CD14-positive monocyte (primary cell): ENCODE data around the gene SERBP1. TPM values are rescaled to one million over a fixed set of nuclear protein-coding genes. Genes with fewer than 3 reads are reported as not detected.

ENCODE experiments used
- DNase-seq, 3 donors: peaks; one replicate each; pipeline ENCODE4 v3.0.0-alpha.2; 2011 to 2022
- H2AFZ ChIP-seq: 2 replicates; pipeline ENCODE4 v1.6.0; 2012; ENCODE audit warnings: mild to moderate bottlenecking, low read depth, low read length, inconsistent platforms; ENCODE audit not compliant: insufficient read depth, poor library complexity, severe bottlenecking
- H3K27ac ChIP-seq, 2 donors: 1 replicate in 1 of 2; 2 replicates in 1 of 2; pipeline ENCODE4 v1.5.1; 2012 to 2013; ENCODE audit warnings: low read length in 2 of 2, control low read depth in 1 of 2, inconsistent platforms in 1 of 2, low read depth in 1 of 2, mild to moderate bottlenecking in 1 of 2
- H3K27me3 ChIP-seq, 2 donors: one replicate each; pipeline versions ENCODE4 v1.6.0 to v1.6.1; 2011 to 2013; ENCODE audit warnings: low read length in 2 of 2; ENCODE audit not compliant: control insufficient read depth in 2 of 2, insufficient read depth in 2 of 2
- H3K36me3 ChIP-seq, 2 donors: replicated peaks in 1 of 2; 1 replicate in 1 of 2; 2 replicates in 1 of 2; pipeline versions ENCODE4 v1.5.1 to v1.6.1; 2012 to 2013; ENCODE audit warnings: low read length in 2 of 2, control low read depth in 1 of 2, inconsistent platforms in 1 of 2, mild to moderate bottlenecking in 1 of 2; ENCODE audit not compliant: insufficient read depth in 2 of 2, control insufficient read depth in 1 of 2
- H3K4me1 ChIP-seq, 2 donors: 1 replicate in 1 of 2; 2 replicates in 1 of 2; pipeline versions ENCODE4 v1.5.1 to v1.6.1; 2012 to 2013; ENCODE audit warnings: low read length in 2 of 2, control low read depth in 1 of 2, inconsistent platforms in 1 of 2, mild to moderate bottlenecking in 1 of 2, moderate library complexity in 1 of 2; ENCODE audit not compliant: insufficient read depth in 2 of 2, control insufficient read depth in 1 of 2
- H3K4me2 ChIP-seq: replicated peaks from 2 replicates; pipeline ENCODE3; 2012; ENCODE audit warnings: low read length, moderate library complexity, mild to moderate bottlenecking; ENCODE audit not compliant: poor library complexity, severe bottlenecking; ENCODE audit errors: extremely low read depth
- H3K4me3 ChIP-seq, 3 experiments: fragments of 200-600 bp in 1 of 3; sonication (generic) in 1 of 3; replicated peaks in 1 of 3; 1 replicate in 2 of 3; 2 replicates in 1 of 3; pipeline ENCODE4 v1.5.1; 2011 to 2013; ENCODE audit warnings: low read length in 3 of 3, mild to moderate bottlenecking in 3 of 3, control low read depth in 2 of 3, low read depth in 2 of 3, inconsistent platforms in 1 of 3, moderate library complexity in 1 of 3
- H3K79me2 ChIP-seq: 2 replicates; pipeline ENCODE4 v1.6.0; 2012; ENCODE audit warnings: mild to moderate bottlenecking, control low read depth, inconsistent platforms, low read length, moderate library complexity; ENCODE audit not compliant: insufficient read depth
- H3K9ac ChIP-seq: 2 replicates; pipeline ENCODE4 v1.6.0; 2017; ENCODE audit warnings: low read length, mild to moderate bottlenecking; ENCODE audit not compliant: insufficient read depth, poor library complexity, severe bottlenecking
- H3K9me3 ChIP-seq, 2 donors: replicated peaks in 1 of 2; 1 replicate in 1 of 2; 2 replicates in 1 of 2; pipeline versions ENCODE4 v1.5.1 to v1.6.1; 2012 to 2013; ENCODE audit warnings: low read length in 2 of 2, control low read depth in 1 of 2; ENCODE audit not compliant: control insufficient read depth in 1 of 2, insufficient read depth in 1 of 2
- H4K20me1 ChIP-seq: 2 replicates; pipeline ENCODE4 v1.6.0; 2012; ENCODE audit warnings: mild to moderate bottlenecking, low read length, control low read depth, moderate library complexity; ENCODE audit not compliant: insufficient read depth
- H3K27ac Mint-ChIP-seq, 7 donors: one replicate each; pipeline ENCODE4 v1.8.0; 2020; ENCODE audit warnings: mild to moderate bottlenecking in 7 of 7, mixed read lengths in 7 of 7, moderate library complexity in 6 of 7, inconsistent platforms in 2 of 7
- H3K27me3 Mint-ChIP-seq, 3 donors: one replicate each; pipeline ENCODE4 v1.8.0; 2021 to 2022; ENCODE audit warnings: low read depth in 3 of 3, mild to moderate bottlenecking in 3 of 3, mixed read lengths in 3 of 3, moderate library complexity in 3 of 3, inconsistent platforms in 1 of 3
- H3K36me3 Mint-ChIP-seq, 2 donors: one replicate each; pipeline ENCODE4 v1.8.0; 2020; ENCODE audit warnings: mixed read lengths in 2 of 2, inconsistent platforms in 1 of 2, mild to moderate bottlenecking in 1 of 2
- H3K4me1 Mint-ChIP-seq: one replicate; pipeline ENCODE4 v1.8.0; 2020; ENCODE audit warnings: mild to moderate bottlenecking, mixed read lengths
- H3K4me3 Mint-ChIP-seq, 2 donors: one replicate each; pipeline ENCODE4 v1.8.0; 2020; ENCODE audit warnings: mild to moderate bottlenecking in 2 of 2, mixed read lengths in 2 of 2, moderate library complexity in 1 of 2
- H3K9me3 Mint-ChIP-seq, 7 donors: one replicate each; pipeline ENCODE4 v1.8.0; 2020 to 2022; ENCODE audit warnings: mixed read lengths in 7 of 7, mild to moderate bottlenecking in 6 of 7, moderate library complexity in 6 of 7, inconsistent platforms in 2 of 7
- WGBS: methylation state at CpG from one replicate; pipeline ENCODE4 v1.1.5; 2013; ENCODE audit warnings: missing lambda C conversion rate; ENCODE audit not compliant: insufficient coverage; 5-methylcytosine and 5-hydroxymethylcytosine counted together
- intact Hi-C, 2 donors: fragments of 100-400 bp; cut with micrococcal nuclease; formaldehyde crosslinking; loops; one replicate each; pipeline versions ENCODE4 v1.15.0 to v1.15.1; 2023
- polyA plus RNA-seq, 3 donors: library from polyadenylated mRNA; depleted of rRNA in 1 of 3; unstranded in 2 of 3; stranded (reverse) in 1 of 3; fragments of 300-500 nt in 2 of 3; fragments of >200 nt in 1 of 3; fragmentation: Illumina TruSeq in 2 of 3; gene quantifications; 1 replicate in 2 of 3; 2 replicates in 1 of 3; pipeline ENCODE4 v1.2.3, GENCODE V29; 2012 to 2021
- TF ChIP-seq, protein P1 (sequence below): fragments of 200-600 bp; IDR thresholded peaks from one replicate; pipeline ENCODE4 v1.8.0; 2022; ENCODE audit warnings: antibody characterized with exemption, mild to moderate bottlenecking

Gene SERBP1
- polyA plus RNA-seq, 3 donors = 38.2 to 78.8 (median 75.3) TPM

DNA sequence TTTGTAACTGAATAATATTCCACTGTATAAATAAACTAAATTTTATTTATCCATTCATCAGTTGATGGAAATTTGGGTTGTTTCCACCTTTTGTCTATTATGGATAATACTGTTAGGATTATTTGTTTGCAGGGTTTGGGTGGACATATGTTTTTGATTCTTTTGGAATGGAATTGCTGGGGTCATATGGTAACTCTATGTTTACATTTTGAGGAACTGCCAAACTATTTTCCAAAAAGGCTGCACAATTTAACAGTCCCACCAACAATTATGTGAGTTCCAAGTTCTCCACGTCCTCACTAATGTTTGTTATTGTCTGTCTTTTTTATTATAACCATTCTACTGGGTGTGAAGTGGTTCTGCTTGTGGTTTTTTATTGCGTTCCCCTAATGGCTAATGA, 4.3 kb upstream of the SERBP1 start:
- Histone ChIP-seq H2AFZ (no peak overlapping the region), H3K4me2 (no peak overlapping the region), H3K27ac (no peak overlapping the region), H3K4me3 (no peak overlapping the region), H3K4me1 (peaks cover 18 to 30% of the 10 kb centered on the region in 2 donors), H3K9ac (no peak overlapping the region), H3K36me3 (no peaks in the 10 kb centered on the region), H4K20me1 (peaks cover 2% of the 10 kb centered on the region), H3K79me2 (peaks cover 8% of the 10 kb centered on the region), H3K27me3 (no peaks in the 10 kb centered on the region), H3K9me3 (no peaks in the 10 kb centered on the region)
- no CpG with 5 or more reads among the region's 2 CpGs for WGBS
- no peaks in the 10 kb centered on the region for H3K36me3 Mint-ChIP-seq
- DNase-seq = no peak
- peaks cover 40% of the 10 kb centered on the region for H3K4me1 Mint-ChIP-seq
- H3K9me3 Mint-ChIP-seq = no peaks in the 10 kb centered on the region
- TF ChIP-seq, protein P1, sequence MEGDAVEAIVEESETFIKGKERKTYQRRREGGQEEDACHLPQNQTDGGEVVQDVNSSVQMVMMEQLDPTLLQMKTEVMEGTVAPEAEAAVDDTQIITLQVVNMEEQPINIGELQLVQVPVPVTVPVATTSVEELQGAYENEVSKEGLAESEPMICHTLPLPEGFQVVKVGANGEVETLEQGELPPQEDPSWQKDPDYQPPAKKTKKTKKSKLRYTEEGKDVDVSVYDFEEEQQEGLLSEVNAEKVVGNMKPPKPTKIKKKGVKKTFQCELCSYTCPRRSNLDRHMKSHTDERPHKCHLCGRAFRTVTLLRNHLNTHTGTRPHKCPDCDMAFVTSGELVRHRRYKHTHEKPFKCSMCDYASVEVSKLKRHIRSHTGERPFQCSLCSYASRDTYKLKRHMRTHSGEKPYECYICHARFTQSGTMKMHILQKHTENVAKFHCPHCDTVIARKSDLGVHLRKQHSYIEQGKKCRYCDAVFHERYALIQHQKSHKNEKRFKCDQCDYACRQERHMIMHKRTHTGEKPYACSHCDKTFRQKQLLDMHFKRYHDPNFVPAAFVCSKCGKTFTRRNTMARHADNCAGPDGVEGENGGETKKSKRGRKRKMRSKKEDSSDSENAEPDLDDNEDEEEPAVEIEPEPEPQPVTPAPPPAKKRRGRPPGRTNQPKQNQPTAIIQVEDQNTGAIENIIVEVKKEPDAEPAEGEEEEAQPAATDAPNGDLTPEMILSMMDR = no peak
- no peak overlapping the region for H3K27ac Mint-ChIP-seq
- H3K27me3 Mint-ChIP-seq = no peaks in the 10 kb centered on the region
- intact Hi-C loops = loop anchor here (10.0 kb wide), 2 partner anchors 250 to 510 kb away; partner anchors contain the start of genes DNAI4 (in 1 of the 2), GADD45A (in 1 of the 2) and MIER1 (in 1 of the 2)
- H3K4me3 Mint-ChIP-seq = no peak overlapping the region

DNA sequence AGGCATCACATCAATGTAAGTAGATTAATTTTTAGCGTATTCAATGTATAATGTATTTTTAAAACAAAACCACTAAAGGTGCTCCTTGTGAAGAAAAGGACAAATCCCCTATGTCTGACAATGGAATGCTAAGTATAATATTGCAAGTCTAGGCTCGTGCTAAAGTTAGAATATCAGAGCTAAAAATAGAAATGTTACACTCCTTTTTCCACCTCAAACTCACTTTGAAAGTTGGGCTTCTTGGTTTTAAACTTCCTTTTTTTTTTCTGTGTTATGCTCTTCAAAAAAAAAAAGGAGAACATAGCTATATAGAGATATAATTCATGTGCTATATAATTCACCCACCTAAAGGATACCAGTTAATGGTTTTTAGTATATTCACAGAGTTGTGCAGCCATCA, 3.6 kb upstream of the SERBP1 start:
- H3K27ac Mint-ChIP-seq = peak overlapping the region in 5 of 7 donors; percentile 33 to 84 (median 74)
- no peaks in the 10 kb centered on the region for H3K9me3 Mint-ChIP-seq
- H4K20me1 ChIP-seq = peaks cover 8% of the 10 kb centered on the region
- no peak overlapping the region for H2AFZ ChIP-seq
- peaks cover 43% of the 10 kb centered on the region for H3K4me1 Mint-ChIP-seq
- peaks cover 19 to 36% of the 10 kb centered on the region in 2 donors for H3K4me1 ChIP-seq
- DNase-seq = peak; percentile 3 to 27 (median 5)
- intact Hi-C loops = loop anchor here (10.0 kb wide), 2 partner anchors 251 to 509 kb away; partner anchors contain the start of genes DNAI4 (in 1 of the 2), GADD45A (in 1 of the 2) and MIER1 (in 1 of the 2)
- H3K9me3 ChIP-seq = no peaks in the 10 kb centered on the region
- no peak overlapping the region for H3K27ac ChIP-seq
- no peaks in the 10 kb centered on the region for H3K27me3 Mint-ChIP-seq
- H3K9ac ChIP-seq = no peak overlapping the region
- peak overlapping the region; percentile 24 for H3K4me2 ChIP-seq
- H3K79me2 ChIP-seq = peaks cover 14% of the 10 kb centered on the region
- H3K27me3 ChIP-seq = no peaks in the 10 kb centered on the region
- H3K36me3 ChIP-seq = no peaks in the 10 kb centered on the region
- TF ChIP-seq, protein P1 = no peak
- no peaks in the 10 kb centered on the region for H3K36me3 Mint-ChIP-seq
- no peak overlapping the region for H3K4me3 Mint-ChIP-seq
- no CpG with 5 or more reads among the region's 2 CpGs for WGBS
- H3K4me3 ChIP-seq = no peak overlapping the region
